Ascending aorta (tissue), 2 donors: Measurements from ENCODE around the gene GFPT1. TPM values are rescaled to one million over a fixed set of nuclear protein-coding genes. Genes with fewer than 3 reads are reported as not detected.

Experiments used
- DNase-seq, 2 donors: peaks; one replicate each; pipeline ENCODE4 v3.0.0-alpha.2; 2019; ENCODE audit warnings: low spot score in 2 of 2
- H3K27ac ChIP-seq, 2 donors: fragments of 200-600 bp; sonication (generic); one replicate each; pipeline ENCODE4 v1.5.1; 2016 to 2017; ENCODE audit warnings: mild to moderate bottlenecking in 1 of 2
- H3K27me3 ChIP-seq: fragments of 200-600 bp; sonication (generic); one replicate; pipeline ENCODE4 v1.5.1; 2017
- H3K36me3 ChIP-seq, 2 donors: fragments of 200-600 bp; sonication (generic); one replicate each; pipeline ENCODE4 v1.5.1; 2016
- H3K4me1 ChIP-seq, 2 donors: fragments of 200-600 bp; sonication (generic); one replicate each; pipeline ENCODE4 v1.5.1; 2016 to 2017; ENCODE audit warnings: mild to moderate bottlenecking in 1 of 2
- H3K4me3 ChIP-seq, 2 donors: fragments of 200-600 bp; sonication (generic); one replicate each; pipeline ENCODE4 v1.5.1; 2016 to 2017; ENCODE audit warnings: mild to moderate bottlenecking in 1 of 2
- H3K9me3 ChIP-seq, 2 donors: fragments of 200-600 bp; sonication (generic); one replicate each; pipeline ENCODE4 v1.5.1; 2016
- CTCF ChIP-seq, 3 experiments: fragments of 200-600 bp in 2 of 3; fragments of 450-650 bp in 1 of 3; sonication (generic) in 2 of 3; IDR thresholded peaks; one replicate each; pipeline ENCODE4 v1.5.1; 2016 to 2019; ENCODE audit warnings: antibody characterized with exemption in 3 of 3, mild to moderate bottlenecking in 1 of 3, moderate library complexity in 1 of 3
- intact Hi-C: fragments of 100-400 bp; cut with DNase I; formaldehyde crosslinking; loops from one replicate; pipeline ENCODE4 v1.15.1; 2023
- total RNA-seq: library from RNA; depleted of rRNA; stranded (reverse); fragments of >200 nt; gene quantifications from one replicate; pipeline ENCODE4 v1.1.0, GENCODE V29; 2016

GFPT1 gene
- total RNA-seq: 25.7 TPM

GRCh38 chr2:69386789-69387734, at the start of gene GFPT1:
Gene GFPT1 (minus strand): TSS chr2:69387227. CDS start chr2:69387071, 156 bp downstream.
- intact Hi-C loops: loop anchor here (1.0 to 5.0 kb wide), 3 partner anchors 50 to 507 kb away; partner anchors contain the start of genes AAK1 and NFU1
- H3K9me3 ChIP-seq: no peaks in the 10 kb centered on the region
- TF ChIP-seq CTCF (IDR thresholded peaks at IDR 0.05): no peak
- peaks cover 3 to 4% of the 10 kb centered on the region in 2 donors for H3K4me1 ChIP-seq
- peak within 1 kb of the TSS; percentile 82 to 87 for H3K4me3 ChIP-seq
- no peaks in the 10 kb centered on the region for H3K27me3 ChIP-seq
- DNase-seq: peak; percentile 79 to 97
- peak within 1 kb of the TSS; percentile 89 to 90 for H3K27ac ChIP-seq
- no peaks in the 10 kb centered on the region for H3K36me3 ChIP-seq

- no peak for TF ChIP-seq CTCF (IDR thresholded peaks at IDR 0.05)
- Histone ChIP-seq H3K27ac (peak overlapping the region; percentile 94 to 95), H3K9me3 (no peaks in the 10 kb centered on the region), H3K36me3 (no peaks in the 10 kb centered on the region), H3K27me3 (no peaks in the 10 kb centered on the region), H3K4me3 (peak overlapping the region; percentile 81 to 92), H3K4me1 (peaks cover 5 to 14% of the 10 kb centered on the region in 2 donors)
- intact Hi-C loops: loop anchor here (2.0 to 10.0 kb wide), 2 partner anchors 208 to 388 kb away; partner anchors contain the start of gene GMCL1
- no peak for DNase-seq
Observed at GRCh38 chr2:69436596-69436937, 49.5 kb upstream of the GFPT1 start.

GRCh38 chr2:69434753-69435152, 47.7 kb upstream of the GFPT1 start:
- Histone ChIP-seq H3K27me3 (no peaks in the 10 kb centered on the region), H3K4me1 (peaks cover 5 to 14% of the 10 kb centered on the region in 2 donors), H3K36me3 (peaks cover 0 to 16% of the 10 kb centered on the region in 2 donors), H3K9me3 (no peaks in the 10 kb centered on the region), H3K4me3 (no peak overlapping the region), H3K27ac (no peak overlapping the region)
- no peak for TF ChIP-seq CTCF (IDR thresholded peaks at IDR 0.05)
- DNase-seq: no peak
- intact Hi-C loops: loop anchor here (10.0 kb wide), 1 partner anchor 390 kb away; the partner anchor contains the start of gene GMCL1

- no peak for DNase-seq
- intact Hi-C loops: loop anchor here (10.0 kb wide), 1 partner anchor 395 kb away; the partner anchor contains the start of gene GMCL1
- TF ChIP-seq CTCF (IDR thresholded peaks at IDR 0.05): no peak
- H3K9me3 ChIP-seq: no peaks in the 10 kb centered on the region
- no peak overlapping the region for H3K27ac ChIP-seq
- peaks cover 18 to 49% of the 10 kb centered on the region in 2 donors for H3K36me3 ChIP-seq
- no peaks in the 10 kb centered on the region for H3K4me1 ChIP-seq
- H3K27me3 ChIP-seq: no peaks in the 10 kb centered on the region
- no peak overlapping the region for H3K4me3 ChIP-seq
Observed at GRCh38 chr2:69429491-69430183, 42.6 kb upstream of the GFPT1 start.

- H3K9me3 ChIP-seq: no peaks in the 10 kb centered on the region
- H3K4me1 ChIP-seq: no peaks in the 10 kb centered on the region
- intact Hi-C loops: no loop called here
- H3K4me3 ChIP-seq: no peak overlapping the region
- H3K36me3 ChIP-seq: peaks cover 18 to 49% of the 10 kb centered on the region in 2 donors
- H3K27me3 ChIP-seq: no peaks in the 10 kb centered on the region
- DNase-seq: no peak
- TF ChIP-seq CTCF (IDR thresholded peaks at IDR 0.05): no peak
- H3K27ac ChIP-seq: no peak overlapping the region
Observed at GRCh38 chr2:69428981-69429380, 42.0 kb upstream of the GFPT1 start.
